GM21360 (cell line): ENCODE measurements around the gene SELL.
"Not testable (repeated sequence)": the region's sequence is repeated elsewhere in the genome, so short reads cannot be mapped to it uniquely, and the experiment has no call there.

Experiments used
- ATAC-seq: cut with Tn5 transposase; IDR thresholded peaks from one replicate; pipeline ENCODE4 v1.9.1; 2021; ENCODE audit warnings: mild to moderate bottlenecking, moderate library complexity; ENCODE audit not compliant: unreplicated experiment

SELL gene

GRCh38 chr1:169711469-169712308, at the start of gene SELL:
TSS of gene SELL (minus strand) at chr1:169711620. CDS start at chr1:169711498, 122 bp downstream.
- peak; percentile 69 for ATAC-seq

GRCh38 chr1:169759038-169759437, 47.6 kb upstream of the SELL start:
- no peak for ATAC-seq

- no peak for ATAC-seq
Observed at GRCh38 chr1:169753549-169753948, 42.1 kb upstream of the SELL start.

GRCh38 chr1:169750041-169750440, 38.6 kb upstream of the SELL start:
- no peak for ATAC-seq

GRCh38 chr1:169746550-169746949, 35.1 kb upstream of the SELL start:
- no peak for ATAC-seq

GRCh38 chr1:169745015-169745861, 33.8 kb upstream of the SELL start:
- ATAC-seq = no peak

- no peak for ATAC-seq
Observed at GRCh38 chr1:169741666-169742394, 30.4 kb upstream of the SELL start.

GRCh38 chr1:169739980-169740379, 28.6 kb upstream of the SELL start:
- no peak for ATAC-seq

- no peak for ATAC-seq
Observed at GRCh38 chr1:169733924-169734323, 22.5 kb upstream of the SELL start, which contains the start of gene SELE. TSS of gene SELE (minus strand) at chr1:169734079. CDS start at chr1:169733612, 467 bp downstream.

GRCh38 chr1:169731446-169731845, 20.0 kb upstream of the SELL start:
- ATAC-seq = no peak

GRCh38 chr1:169729991-169730390, 18.6 kb upstream of the SELL start:
- ATAC-seq = no peak

- no peak for ATAC-seq
Observed at GRCh38 chr1:169727307-169727706, 15.9 kb upstream of the SELL start.

- no peak for ATAC-seq
Observed at GRCh38 chr1:169726851-169727250, 15.4 kb upstream of the SELL start.

GRCh38 chr1:169725930-169726329, 14.5 kb upstream of the SELL start:
- ATAC-seq = no peak

- no peak for ATAC-seq
Observed at GRCh38 chr1:169724168-169724567, 12.7 kb upstream of the SELL start.

- no peak for ATAC-seq
Observed at GRCh38 chr1:169723763-169724162, 12.3 kb upstream of the SELL start.

- ATAC-seq = no peak
Observed at GRCh38 chr1:169722779-169723178, 11.4 kb upstream of the SELL start.

- not testable (repeated sequence) for ATAC-seq
Observed at GRCh38 chr1:169715100-169715499, 3.7 kb upstream of the SELL start.

GRCh38 chr1:169713090-169713489, 1.7 kb upstream of the SELL start:
- not testable (repeated sequence) for ATAC-seq

GRCh38 chr1:169712309-169712631, 850 bp upstream of the SELL start:
- no peak for ATAC-seq

- no peak for ATAC-seq
Observed at GRCh38 chr1:169708647-169709046, 2.8 kb downstream of the SELL start.
